ENCODE measurements around the gene TTLL3.

The TTLL3 gene

DNA sequence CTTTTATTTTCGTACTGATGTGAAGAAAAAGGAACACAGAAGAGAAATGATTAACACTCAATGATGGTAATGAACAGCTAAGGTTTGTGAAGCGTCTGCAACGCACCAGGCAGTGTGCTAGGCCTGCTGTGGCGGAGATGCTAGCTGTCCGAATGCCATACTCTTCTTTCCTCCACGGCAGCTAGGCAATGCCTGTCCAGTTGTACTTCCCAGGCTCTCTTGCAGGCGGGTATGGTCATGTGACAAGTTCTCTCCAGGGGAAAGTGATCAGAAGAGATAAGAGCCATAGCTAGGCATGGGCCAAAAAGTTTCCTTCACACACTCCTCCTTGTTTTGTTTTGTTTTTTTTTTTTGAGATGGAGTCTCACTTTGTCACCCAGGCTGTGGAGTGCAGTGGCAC, 24.5 kb upstream of the TTLL3 start:
- in situ Hi-C loops (cut with HindIII; ENCODE audit: low pct_unique_long_range_greater_than_20kb, low sequenced_read_pairs): no loop called here
- TF ChIP-seq JUND (IDR thresholded peaks at IDR 0.05; ENCODE audit: low read depth): no peak
- no peak for DNase-seq (ENCODE audit: low read depth in 1 of 2, low spot score in 1 of 2)

DNA sequence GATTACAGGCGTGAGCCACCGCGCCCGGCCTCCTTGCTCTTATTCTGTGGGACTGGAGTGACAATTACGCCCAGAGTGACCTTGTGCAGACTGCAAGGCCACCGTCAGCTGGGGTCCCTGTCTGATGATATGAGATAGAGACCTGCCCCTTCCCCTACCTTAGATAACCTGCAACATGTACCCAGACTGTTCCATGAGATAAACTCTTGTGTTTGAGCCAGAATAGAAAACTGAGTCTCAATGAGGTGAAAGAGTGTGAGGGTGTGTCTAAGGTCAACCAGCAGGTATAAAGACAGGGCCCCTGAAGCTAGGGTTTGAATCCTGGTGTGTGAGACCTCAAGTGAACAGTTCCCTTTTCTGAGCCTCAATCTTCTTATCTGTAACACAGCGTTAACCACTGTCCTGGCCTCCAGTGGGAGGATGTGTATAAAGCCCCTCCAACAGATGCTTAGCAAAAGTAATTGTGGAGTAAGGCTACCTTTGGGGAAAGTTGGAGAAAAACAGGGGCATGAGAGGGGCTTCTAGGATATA, 23.8 kb upstream of the TTLL3 start:
- in situ Hi-C loops (cut with HindIII; ENCODE audit: low pct_unique_long_range_greater_than_20kb, low sequenced_read_pairs): no loop called here
- no peak for TF ChIP-seq JUND (IDR thresholded peaks at IDR 0.05; ENCODE audit: low read depth)
- DNase-seq (ENCODE audit: low read depth in 1 of 2, low spot score in 1 of 2): no peak

- DNase-seq (ENCODE audit: low read depth in 1 of 2, low spot score in 1 of 2): no peak
- in situ Hi-C loops (cut with HindIII; ENCODE audit: low pct_unique_long_range_greater_than_20kb, low sequenced_read_pairs): no loop called here
- TF ChIP-seq JUND (IDR thresholded peaks at IDR 0.05; ENCODE audit: low read depth): no peak
Measured at GRCh38 chr3:9786825-9787669, 23.0 kb upstream of the TTLL3 start.

- no peak for TF ChIP-seq JUND (IDR thresholded peaks at IDR 0.05; ENCODE audit: low read depth)
- no peak for DNase-seq (ENCODE audit: low read depth in 1 of 2, low spot score in 1 of 2)
- in situ Hi-C loops (cut with HindIII; ENCODE audit: low pct_unique_long_range_greater_than_20kb, low sequenced_read_pairs): no loop called here
Measured at GRCh38 chr3:9787714-9788113, 22.3 kb upstream of the TTLL3 start.

DNA sequence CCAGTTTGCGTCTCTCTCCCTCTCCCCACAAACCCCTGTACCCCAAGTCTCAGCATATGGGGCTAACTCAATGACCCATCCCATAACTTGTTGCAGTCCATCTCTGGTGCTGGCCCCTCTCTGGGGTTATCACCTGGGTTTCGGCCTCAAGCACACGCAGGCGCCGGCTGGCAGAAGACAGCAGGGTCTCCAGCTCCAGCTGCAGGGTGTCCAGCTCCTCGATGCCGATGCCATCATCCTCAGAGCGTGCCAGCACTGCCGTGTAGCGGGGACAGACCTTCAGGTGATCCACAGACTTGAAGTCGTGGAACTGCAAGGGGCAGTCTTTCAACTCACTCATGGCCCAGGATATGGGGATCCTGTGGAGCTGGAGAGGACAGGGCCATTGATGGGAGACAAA, 18.9 kb upstream of the TTLL3 start:
- no peak for TF ChIP-seq JUND (IDR thresholded peaks at IDR 0.05; ENCODE audit: low read depth)
- no peak for DNase-seq (ENCODE audit: low read depth in 1 of 2, low spot score in 1 of 2)
- in situ Hi-C loops (cut with HindIII; ENCODE audit: low pct_unique_long_range_greater_than_20kb, low sequenced_read_pairs): no loop called here

GRCh38 chr3:9791790-9792404, 18.2 kb upstream of the TTLL3 start:
- TF ChIP-seq JUND (IDR thresholded peaks at IDR 0.05; ENCODE audit: low read depth): no peak

GRCh38 chr3:9792405-9793160, 17.5 kb upstream of the TTLL3 start, which contains the start of the genes ARPC4 and TADA3:
Gene ARPC4, plus strand, starts transcription at chr3:9793082. Its CDS starts 40 bp downstream, at chr3:9793122.
Gene TADA3, minus strand, starts transcription at chr3:9792473. Its CDS starts 1,007 bp downstream, at chr3:9791466.
- TF ChIP-seq JUND (IDR thresholded peaks at IDR 0.05; ENCODE audit: low read depth): 0 out of 2 replicates have a peak, but pooled peaks have one; percentile 20
- in situ Hi-C loops (cut with HindIII; ENCODE audit: low pct_unique_long_range_greater_than_20kb, low sequenced_read_pairs): no loop called here
- peak; percentile 81 to 97 for DNase-seq (ENCODE audit: low read depth in 1 of 2, low spot score in 1 of 2)

More at GRCh38 chr3:9791790-9792404, 18.2 kb upstream of the TTLL3 start:
- DNase-seq (ENCODE audit: low read depth in 1 of 2, low spot score in 1 of 2): no peak
- in situ Hi-C loops (cut with HindIII; ENCODE audit: low pct_unique_long_range_greater_than_20kb, low sequenced_read_pairs): no loop called here

DNA sequence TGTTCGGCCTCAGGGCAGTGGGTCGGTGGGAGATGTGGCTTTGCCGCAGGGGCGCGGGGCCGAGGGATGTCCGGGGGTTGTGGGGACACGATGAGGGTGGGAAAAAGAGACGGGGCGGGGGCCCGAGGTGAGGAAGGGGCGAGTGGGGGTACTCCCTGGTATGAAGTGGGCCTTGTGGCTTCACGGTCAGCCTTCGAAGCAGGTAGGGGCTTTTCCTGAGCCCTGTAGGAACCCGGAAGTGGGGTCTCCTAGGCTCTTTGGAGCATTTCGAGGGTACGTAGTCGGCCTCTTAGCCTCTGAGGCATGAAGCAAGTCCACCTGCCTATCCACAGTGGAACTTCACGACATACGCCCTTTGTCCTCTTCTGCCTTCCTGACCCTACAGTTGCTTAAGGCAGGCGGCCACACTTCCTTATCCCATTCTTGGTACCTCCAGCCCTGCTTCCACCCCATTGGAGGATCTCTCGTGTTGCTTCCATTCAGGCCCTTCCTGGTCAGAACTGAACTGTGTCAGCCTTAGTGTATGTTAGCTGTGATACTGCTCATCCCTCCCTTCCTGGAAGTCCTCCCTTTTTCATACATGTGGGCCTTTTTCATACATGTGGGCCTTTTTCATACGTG, 16.8 kb upstream of the TTLL3 start:
- no peak for TF ChIP-seq JUND (IDR thresholded peaks at IDR 0.05; ENCODE audit: low read depth)
- DNase-seq (ENCODE audit: low read depth in 1 of 2, low spot score in 1 of 2): peak; percentile 30 to 57
- in situ Hi-C loops (cut with HindIII; ENCODE audit: low pct_unique_long_range_greater_than_20kb, low sequenced_read_pairs): no loop called here

DNA sequence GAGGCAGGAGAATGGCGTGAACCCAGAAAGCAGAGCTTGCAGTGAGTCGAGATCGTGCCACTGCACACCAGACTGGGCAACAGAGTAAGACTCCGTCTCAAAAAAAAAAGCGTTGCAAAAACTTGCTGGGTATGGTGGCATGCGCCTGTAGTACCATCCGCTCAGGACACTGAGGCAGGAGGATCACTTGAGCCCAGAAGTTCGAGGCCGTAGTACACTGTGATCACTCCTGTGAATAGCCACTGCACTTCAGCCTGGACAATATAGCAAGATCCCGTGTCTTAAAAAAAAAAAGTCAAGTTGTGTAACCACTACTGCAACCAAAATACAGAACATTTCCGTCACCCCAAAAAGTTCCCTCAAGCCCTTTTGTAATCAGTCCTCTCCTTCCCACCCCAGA, 15.7 kb upstream of the TTLL3 start:
- DNase-seq (ENCODE audit: low read depth in 1 of 2, low spot score in 1 of 2): no peak
- no peak for TF ChIP-seq JUND (IDR thresholded peaks at IDR 0.05; ENCODE audit: low read depth)
- in situ Hi-C loops (cut with HindIII; ENCODE audit: low pct_unique_long_range_greater_than_20kb, low sequenced_read_pairs): no loop called here

DNA sequence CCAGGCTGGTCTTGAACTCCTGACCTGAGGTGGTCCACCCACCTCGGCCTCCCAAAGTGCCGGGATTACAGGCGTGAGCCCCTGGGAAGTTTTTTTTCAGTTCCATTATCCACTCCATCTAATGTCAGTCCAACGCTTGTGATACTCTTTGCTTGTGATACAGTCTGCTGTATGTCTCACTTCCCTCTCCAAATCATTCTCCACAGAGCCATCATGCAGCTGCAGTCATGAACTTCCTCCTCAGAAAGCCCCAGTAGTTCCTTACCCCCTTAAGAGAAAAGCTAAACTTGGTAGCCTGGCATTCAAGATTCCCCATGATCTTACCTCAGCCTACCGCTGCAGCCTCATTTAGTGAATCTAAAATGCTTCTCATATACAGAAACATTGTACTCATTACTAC, 14.9 kb upstream of the TTLL3 start:
- DNase-seq (ENCODE audit: low read depth in 1 of 2, low spot score in 1 of 2): no peak
- in situ Hi-C loops (cut with HindIII; ENCODE audit: low pct_unique_long_range_greater_than_20kb, low sequenced_read_pairs): no loop called here
- TF ChIP-seq JUND (IDR thresholded peaks at IDR 0.05; ENCODE audit: low read depth): no peak

DNA sequence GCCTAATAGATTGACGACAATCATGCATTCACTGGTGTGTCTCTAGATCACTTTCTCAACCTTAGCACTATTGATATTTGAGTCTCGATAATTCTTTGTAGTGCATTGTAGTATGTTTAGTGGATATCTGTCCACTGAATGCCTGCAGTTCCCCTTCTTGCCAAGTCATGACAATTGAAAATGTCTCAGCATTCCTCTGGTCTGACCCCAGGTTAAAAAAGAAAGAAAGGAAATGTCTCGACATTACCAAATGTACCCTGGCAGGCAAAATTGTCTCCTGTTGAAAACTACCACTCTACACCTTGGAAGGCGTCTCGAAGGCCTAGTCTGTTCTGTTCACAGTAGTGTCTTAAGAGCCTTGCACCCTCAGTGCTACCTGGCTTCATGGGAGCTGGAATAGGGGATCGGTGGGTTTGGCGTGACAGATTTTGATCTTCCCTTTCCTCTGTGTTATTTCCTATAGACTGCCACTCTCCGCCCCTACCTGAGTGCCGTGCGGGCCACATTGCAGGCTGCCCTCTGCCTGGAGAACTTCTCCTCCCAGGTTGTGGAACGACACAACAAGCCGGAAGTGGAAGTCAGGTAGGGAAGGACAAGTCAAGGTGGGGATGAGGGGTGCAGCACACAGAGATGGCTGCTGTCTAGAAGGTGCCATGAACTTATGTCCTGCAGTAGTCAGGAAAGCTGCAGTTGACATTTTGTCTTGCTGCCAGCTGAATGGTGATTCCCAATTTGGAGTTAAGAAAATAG, 12.7 kb upstream of the TTLL3 start:
- no peak for DNase-seq (ENCODE audit: low read depth in 1 of 2, low spot score in 1 of 2)
- no peak for TF ChIP-seq JUND (IDR thresholded peaks at IDR 0.05; ENCODE audit: low read depth)
- in situ Hi-C loops (cut with HindIII; ENCODE audit: low pct_unique_long_range_greater_than_20kb, low sequenced_read_pairs): no loop called here

Data from T47D (cell line).